HCT116 (cell line): Measurements from ENCODE around the gene MYO3B. TPM values are rescaled to one million over a fixed set of nuclear protein-coding genes. Genes with fewer than 3 reads are reported as not detected.
A peak's percentile ranks its signal among the peaks of the same experiment; 100 is the strongest.

Source experiments
- ATAC-seq: fragments of 200-7000 bp; cut with Tn5 transposase; 2 replicates; pipeline ENCODE4 v1.9.1; 2020; ENCODE audit warnings: mild to moderate bottlenecking, moderate library complexity
- BruUV-seq: library from RNA; stranded (reverse); fragments of 400-500 nt; replicated peaks from 2 replicates; lab custom pipeline; 2021; lab: Mats Ljungman, UMichigan
- CTCF ChIA-PET: fragments of 300-600 bp; sonication (Branson Sonifier 250); formaldehyde crosslinking; loops from one replicate; lab custom pipeline; 2021; ENCODE audit warnings: antibody characterized with exemption; lab: Charles Lee
- POLR2A ChIA-PET: fragments of 300-600, 350-600 bp; sonication (Branson Sonifier 250); formaldehyde crosslinking; loops from one replicate; lab custom pipeline; 2021; ENCODE audit warnings: antibody characterized with exemption; lab: Charles Lee
- RAD21 ChIA-PET, 2 experiments: fragments of 300-600 bp; sonication (Branson Sonifier 250); formaldehyde crosslinking; loops; one replicate each; lab custom pipeline; 2023; ENCODE audit warnings: low total read pairs in 2 of 2; ENCODE audit not compliant: uncharacterized antibody in 2 of 2, unreplicated experiment in 2 of 2, low non-redundant PET in 1 of 2; lab: Charles Lee
- DNase-seq: peaks from one replicate; pipeline ENCODE4 v3.0.0-alpha.2; 2010; ENCODE audit warnings: low read depth, low spot score
- H2AFZ ChIP-seq: fragments of 200-600 bp; shearing (Covaris generic), sonication (generic); 2 replicates; pipeline ENCODE4 v1.6.1; 2017; ENCODE audit warnings: low read depth, mixed run types, mixed read lengths, antibody characterized with exemption, low read length; ENCODE audit not compliant: poor library complexity, severe bottlenecking
- H3K27ac ChIP-seq: 2 replicates; pipeline ENCODE4 v1.5.1; 2012; ENCODE audit warnings: low read depth, low read length
- H3K27me3 ChIP-seq: fragments of 200-600 bp; sonication (generic); 2 replicates; pipeline ENCODE4 v1.6.1; 2016; ENCODE audit warnings: mixed run types, low read length, mixed read lengths; ENCODE audit not compliant: insufficient read depth
- H3K36me3 ChIP-seq, 2 experiments: fragments of 200-500 bp in 1 of 2; fragments of 200-600 bp in 1 of 2; sonication (Bioruptor generic) in 1 of 2; sonication (generic) in 1 of 2; 2 replicates each; pipeline versions ENCODE4 v1.5.1 to v1.6.1; 2014 to 2016; ENCODE audit warnings: low read length in 2 of 2, inconsistent platforms in 1 of 2, mixed read lengths in 1 of 2, mixed run types in 1 of 2; ENCODE audit not compliant: insufficient read depth in 2 of 2, control insufficient read depth in 1 of 2
- H3K4me1 ChIP-seq, 2 experiments: fragments of 200-600 bp in 1 of 2; sonication (generic) in 1 of 2; 2 replicates each; pipeline versions ENCODE4 v1.5.1 to v1.6.1; 2012 to 2017; ENCODE audit warnings: low read length in 2 of 2, inconsistent platforms in 1 of 2, mild to moderate bottlenecking in 1 of 2, mixed read lengths in 1 of 2, mixed run types in 1 of 2, moderate library complexity in 1 of 2; ENCODE audit not compliant: insufficient read depth in 2 of 2, control insufficient read depth in 1 of 2
- H3K4me2 ChIP-seq: fragments of 200-600 bp; sonication (generic); 2 replicates; pipeline ENCODE4 v1.6.1; 2017; ENCODE audit warnings: mixed run types, low read length, mixed read lengths
- H3K4me3 ChIP-seq, 2 experiments: fragments of 200-600 bp in 1 of 2; sonication (generic) in 1 of 2; replicated peaks in 1 of 2; 2 replicates each; pipeline ENCODE4 v1.5.1; 2011 to 2016; ENCODE audit warnings: low read length in 2 of 2, control low read depth in 1 of 2, low read depth in 1 of 2, mild to moderate bottlenecking in 1 of 2, mixed read lengths in 1 of 2, mixed run types in 1 of 2
- H3K79me2 ChIP-seq: fragments of 200-600 bp; sonication (generic); 2 replicates; pipeline ENCODE4 v1.6.1; 2017; ENCODE audit warnings: mild to moderate bottlenecking, mixed run types, low read length, moderate library complexity, mixed read lengths; ENCODE audit not compliant: insufficient read depth
- H3K9ac ChIP-seq: fragments of 200-600 bp; sonication (generic); 2 replicates; pipeline ENCODE4 v1.6.1; 2016; ENCODE audit warnings: low read length, mixed read lengths
- H3K9me2 ChIP-seq: fragments of 200-600 bp; sonication (generic), shearing (Covaris generic); 2 replicates; pipeline ENCODE4 v1.6.1; 2017; ENCODE audit warnings: mixed run types, mild to moderate bottlenecking, moderate library complexity; ENCODE audit not compliant: insufficient read depth
- H3K9me3 ChIP-seq, 2 experiments: fragments of 200-500 bp in 1 of 2; fragments of 200-600 bp in 1 of 2; sonication (Bioruptor generic) in 1 of 2; sonication (generic) in 1 of 2; 2 replicates each; pipeline ENCODE4 v1.6.1; 2014 to 2017; ENCODE audit warnings: low read length in 2 of 2, mixed read lengths in 2 of 2, inconsistent platforms in 1 of 2, low read depth in 1 of 2, mild to moderate bottlenecking in 1 of 2, mixed run types in 1 of 2, moderate library complexity in 1 of 2; ENCODE audit not compliant: control insufficient read depth in 1 of 2, insufficient read depth in 1 of 2
- H4K20me1 ChIP-seq: fragments of 200-600 bp; sonication (generic), shearing (Covaris generic); 2 replicates; pipeline ENCODE4 v1.6.1; 2017; ENCODE audit warnings: mixed run types, mild to moderate bottlenecking, moderate library complexity; ENCODE audit not compliant: insufficient read depth
- CBX3 ChIP-seq: IDR thresholded peaks from 2 replicates; pipeline ENCODE4 v1.6.1; 2012; ENCODE audit warnings: low read depth
- CTCF ChIP-seq, 3 experiments: fragments of 200-600 bp in 1 of 3; sonication (generic) in 1 of 3; IDR thresholded peaks in 2 of 3; conservative IDR thresholded peaks in 1 of 3; 2 replicates each; pipeline ENCODE4 v1.5.1; 2012 to 2017; ENCODE audit warnings: low read depth in 2 of 3, low read length in 2 of 3, antibody characterized with exemption in 1 of 3, borderline replicate concordance in 1 of 3, control low read depth in 1 of 3, mild to moderate bottlenecking in 1 of 3, mixed read lengths in 1 of 3, mixed run types in 1 of 3, moderate library complexity in 1 of 3; ENCODE audit not compliant: insufficient read depth in 1 of 3
- ELF1 ChIP-seq: IDR thresholded peaks from 2 replicates; pipeline ENCODE4 v1.6.1; 2012; ENCODE audit warnings: low read depth, borderline replicate concordance
- EZH2 ChIP-seq: fragments of 200-600 bp; sonication (generic); IDR thresholded peaks from 2 replicates; pipeline ENCODE4 v1.6.1; 2017; ENCODE audit warnings: antibody characterized with exemption, mixed run types
- EZH2phosphoT487 ChIP-seq: fragments of 200-600 bp; IDR thresholded peaks from 2 replicates; pipeline ENCODE4 v1.6.1; 2018; ENCODE audit warnings: antibody characterized with exemption, borderline replicate concordance
- POLR2A ChIP-seq: IDR thresholded peaks from 2 replicates; pipeline ENCODE4 v1.7.0; 2011; ENCODE audit warnings: borderline replicate concordance; ENCODE audit not compliant: insufficient read depth, insufficient read length; ENCODE audit errors: extremely low read depth
- RAD21 ChIP-seq: IDR thresholded peaks from 2 replicates; pipeline ENCODE4 v1.6.1; 2012; ENCODE audit warnings: low read depth, mild to moderate bottlenecking
- SIN3A ChIP-seq: IDR thresholded peaks from 2 replicates; pipeline ENCODE4 v1.6.1; 2012; ENCODE audit warnings: low read depth
- SP1 ChIP-seq: IDR thresholded peaks from 2 replicates; pipeline ENCODE4 v1.6.1; 2012; ENCODE audit warnings: low read depth
- SRF ChIP-seq: IDR thresholded peaks from 2 replicates; pipeline ENCODE4 v1.6.1; 2012; ENCODE audit warnings: low read depth
- YY1 ChIP-seq: IDR thresholded peaks from 2 replicates; pipeline ENCODE4 v1.6.1; 2011; ENCODE audit warnings: low read length, low read depth, moderate library complexity, mild to moderate bottlenecking; ENCODE audit not compliant: insufficient replicate concordance; ENCODE audit errors: extremely low read depth
- ZBTB33 ChIP-seq: IDR thresholded peaks from 2 replicates; pipeline ENCODE4 v1.6.1; 2011; ENCODE audit warnings: mild to moderate bottlenecking, low read length, moderate library complexity; ENCODE audit not compliant: insufficient replicate concordance; ENCODE audit errors: extremely low read depth
- intact Hi-C: fragments of 100-400 bp; cut with micrococcal nuclease; formaldehyde crosslinking; loops from 2 replicates; pipeline ENCODE4 v1.10.0; 2022
- total RNA-seq: library from RNA; stranded (reverse); gene quantifications from one replicate; pipeline ENCODE4 v1.2.1, GENCODE V29; 2021; ENCODE audit not compliant: unreplicated experiment

Gene MYO3B
- total RNA-seq, 1 experiment from 2014 or later: not detected

DNA sequence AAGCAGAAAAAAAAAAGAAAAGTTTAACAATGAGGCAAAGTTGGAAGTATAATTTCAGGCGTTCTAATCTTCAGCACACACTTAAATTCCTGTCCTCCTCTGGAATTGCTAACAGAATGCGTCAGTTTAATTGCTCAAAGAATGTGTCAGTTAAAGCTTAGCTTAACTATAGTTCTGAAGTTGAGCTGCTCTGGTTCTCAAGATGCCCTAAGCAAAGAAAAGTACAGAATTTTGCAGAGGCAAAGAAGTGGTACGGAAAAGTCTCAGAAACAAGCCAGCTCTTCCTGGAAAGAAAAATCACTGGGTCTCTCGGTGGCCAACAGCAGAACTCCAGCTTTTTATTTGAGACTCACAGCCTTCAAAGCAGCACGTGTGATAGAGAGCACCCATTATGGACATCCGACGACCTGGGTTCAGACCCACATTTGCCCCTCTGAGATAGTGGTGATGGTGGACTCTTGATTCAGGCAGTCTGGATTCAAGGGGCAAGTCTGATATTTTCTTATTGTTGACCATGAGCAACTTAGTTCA lies 22.2 kb upstream of the MYO3B start:
- intact Hi-C loops: no loop called here
- Histone ChIP-seq H3K4me2 (no peak overlapping the region), H3K9ac (no peak overlapping the region), H3K27ac (no peak overlapping the region), H3K4me3 (no peak overlapping the region), H4K20me1 (no peaks in the 10 kb centered on the region), H3K4me1 (peaks cover 0 to 15% of the 10 kb centered on the region in 2 experiments; a peak in 2 of 4 replicates), H3K9me2 (no peaks in the 10 kb centered on the region), H3K9me3 (no peaks in the 10 kb centered on the region), H2AFZ (no peak overlapping the region), H3K79me2 (no peaks in the 10 kb centered on the region), H3K27me3 (no peaks in the 10 kb centered on the region), H3K36me3 (no peaks in the 10 kb centered on the region)
- ChIA-PET RAD21 (interaction anchor here in 1 of 2 experiments (0.6 kb wide), 1 partner anchor 13 kb away, joined by 3 read pairs; no protein-coding TSS in a partner anchor), CTCF (no interaction called here), POLR2A (no interaction called here)
- BruUV-seq: no TSS peak
- ATAC-seq: no peak
- DNase-seq: no peak
- TF ChIP-seq CBX3: no peak
- 0 out of 6 replicates have a peak, but pooled peaks of 1 of the 3 experiments have one; percentile 11 for TF ChIP-seq CTCF (IDR thresholded peaks at IDR 0.05 in 2 of 3, conservative IDR thresholded peaks at IDR 0.05 in 1 of 3; ENCODE audit: borderline replicate concordance in 1 of 3, insufficient read depth in 1 of 3, low read depth in 2 of 3, low read length in 2 of 3)

DNA sequence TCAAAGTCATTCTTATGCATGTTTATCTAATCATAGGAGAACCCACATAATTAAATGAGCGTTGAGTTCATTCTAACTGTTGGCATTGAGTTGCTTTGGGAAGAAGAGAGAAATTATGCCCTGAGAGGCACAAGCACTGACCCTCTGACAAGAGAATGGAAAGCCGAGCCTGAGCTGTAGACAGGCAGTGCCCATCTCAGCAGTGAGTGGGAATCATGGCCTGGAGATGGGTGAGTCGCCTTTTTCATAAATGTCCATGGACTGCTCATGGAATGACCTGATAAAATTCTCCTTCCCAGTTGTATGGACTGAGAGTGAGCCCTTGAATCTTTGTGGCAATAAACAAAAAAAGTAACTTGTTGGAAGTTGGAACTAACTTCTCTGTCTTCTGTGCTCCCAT lies 21.4 kb upstream of the MYO3B start:
- Histone ChIP-seq H3K9me3 (no peaks in the 10 kb centered on the region), H4K20me1 (no peaks in the 10 kb centered on the region), H3K9ac (no peak overlapping the region), H2AFZ (peak overlapping the region; percentile 86), H3K4me2 (no peak overlapping the region), H3K4me3 (no peak overlapping the region), H3K4me1 (peaks cover 0 to 15% of the 10 kb centered on the region in 2 experiments; a peak in 2 of 4 replicates), H3K27me3 (no peaks in the 10 kb centered on the region), H3K36me3 (no peaks in the 10 kb centered on the region), H3K79me2 (no peaks in the 10 kb centered on the region), H3K9me2 (no peaks in the 10 kb centered on the region), H3K27ac (no peak overlapping the region)
- no peak for ATAC-seq
- POLR2A ChIA-PET: no interaction called here
- DNase-seq: no peak
- BruUV-seq: no TSS peak
- RAD21 ChIA-PET: no interaction called here
- intact Hi-C loops: no loop called here
- CTCF ChIA-PET: no interaction called here
- TF ChIP-seq SRF (no peak), EZH2 (no peak), SP1 (no peak), ELF1 (no peak), POLR2A (no peak), CBX3 (no peak), ZBTB33 (no peak), EZH2phosphoT487 (no peak), SIN3A (no peak), YY1 (no peak), RAD21 (no peak), CTCF (IDR thresholded peaks at IDR 0.05 in 2 of 3, conservative IDR thresholded peaks at IDR 0.05 in 1 of 3; ENCODE audit: borderline replicate concordance in 1 of 3, insufficient read depth in 1 of 3, low read depth in 2 of 3, low read length in 2 of 3) (no peak)
